NB4 (cell line): Measurements from ENCODE around the gene TAGLN2.

Experiments
- DNase-seq: peaks from one replicate; pipeline ENCODE4 v3.0.0; 2010; ENCODE audit warnings: low read depth
- H3K4me3 ChIP-seq: one replicate; pipeline ENCODE4 v1.5.1; 2011; ENCODE audit warnings: mild to moderate bottlenecking, low read depth, low read length, moderate library complexity
- MYC ChIP-seq: IDR thresholded peaks from 2 replicates; pipeline ENCODE4 v1.6.1; 2011; ENCODE audit warnings: low read depth, low read length
- POLR2A ChIP-seq: IDR thresholded peaks from 2 replicates; pipeline ENCODE4 v1.6.1; 2011; ENCODE audit warnings: mild to moderate bottlenecking; ENCODE audit not compliant: insufficient read length; ENCODE audit errors: extremely low read depth
- TF ChIP-seq, protein P1 (sequence below): IDR thresholded peaks from one replicate; pipeline ENCODE4 v1.5.1; 2012; ENCODE audit warnings: low read depth, low read length
- TF ChIP-seq, protein P2 (sequence below): IDR thresholded peaks from 2 replicates; pipeline ENCODE4 v1.6.1; 2011; ENCODE audit warnings: low read depth, low read length

Gene TAGLN2

DNA sequence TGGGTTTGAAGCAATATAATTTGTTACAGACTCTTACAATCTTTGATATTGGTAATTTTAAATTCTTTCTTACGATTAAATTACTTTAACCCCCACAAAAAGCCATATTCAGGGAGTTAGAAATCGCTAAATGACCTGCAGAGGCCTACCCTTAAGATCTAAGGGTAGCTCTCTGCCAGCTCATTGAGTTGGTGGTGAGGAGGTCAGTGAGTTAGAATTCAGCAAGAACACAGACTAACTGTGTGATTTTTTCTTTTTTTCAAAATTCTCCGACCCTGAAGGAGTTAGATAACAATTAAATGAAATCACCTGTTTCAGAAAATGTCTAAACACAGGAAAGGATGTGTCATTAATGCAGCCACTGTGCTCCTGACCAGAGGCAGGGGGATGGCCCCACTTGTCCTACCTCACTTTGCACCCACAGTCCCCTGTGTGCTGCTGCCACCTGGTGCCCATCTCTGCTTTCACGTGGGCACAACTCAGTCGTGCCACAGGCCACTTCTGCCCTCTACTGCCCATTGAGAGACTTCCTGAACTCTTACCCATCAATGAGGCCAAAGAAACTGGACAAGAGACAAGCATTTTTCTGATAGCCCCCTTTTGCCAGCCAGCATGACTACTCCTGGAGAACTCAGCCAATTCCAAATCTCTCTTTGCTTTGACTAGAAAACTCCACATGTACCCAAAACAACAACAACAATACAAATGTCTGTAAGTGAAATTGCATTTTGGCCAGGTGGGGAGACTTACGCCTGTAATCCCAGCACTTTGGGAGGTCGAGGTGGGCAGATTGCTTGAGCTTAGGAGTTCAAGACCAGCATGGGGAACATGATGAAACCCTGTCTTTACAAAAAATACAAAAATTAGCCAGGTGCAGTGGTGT is 33.8 kb downstream of the TAGLN2 start:
- TF ChIP-seq, protein P1, sequence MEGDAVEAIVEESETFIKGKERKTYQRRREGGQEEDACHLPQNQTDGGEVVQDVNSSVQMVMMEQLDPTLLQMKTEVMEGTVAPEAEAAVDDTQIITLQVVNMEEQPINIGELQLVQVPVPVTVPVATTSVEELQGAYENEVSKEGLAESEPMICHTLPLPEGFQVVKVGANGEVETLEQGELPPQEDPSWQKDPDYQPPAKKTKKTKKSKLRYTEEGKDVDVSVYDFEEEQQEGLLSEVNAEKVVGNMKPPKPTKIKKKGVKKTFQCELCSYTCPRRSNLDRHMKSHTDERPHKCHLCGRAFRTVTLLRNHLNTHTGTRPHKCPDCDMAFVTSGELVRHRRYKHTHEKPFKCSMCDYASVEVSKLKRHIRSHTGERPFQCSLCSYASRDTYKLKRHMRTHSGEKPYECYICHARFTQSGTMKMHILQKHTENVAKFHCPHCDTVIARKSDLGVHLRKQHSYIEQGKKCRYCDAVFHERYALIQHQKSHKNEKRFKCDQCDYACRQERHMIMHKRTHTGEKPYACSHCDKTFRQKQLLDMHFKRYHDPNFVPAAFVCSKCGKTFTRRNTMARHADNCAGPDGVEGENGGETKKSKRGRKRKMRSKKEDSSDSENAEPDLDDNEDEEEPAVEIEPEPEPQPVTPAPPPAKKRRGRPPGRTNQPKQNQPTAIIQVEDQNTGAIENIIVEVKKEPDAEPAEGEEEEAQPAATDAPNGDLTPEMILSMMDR: peak; percentile 93
- TF ChIP-seq, protein P2, sequence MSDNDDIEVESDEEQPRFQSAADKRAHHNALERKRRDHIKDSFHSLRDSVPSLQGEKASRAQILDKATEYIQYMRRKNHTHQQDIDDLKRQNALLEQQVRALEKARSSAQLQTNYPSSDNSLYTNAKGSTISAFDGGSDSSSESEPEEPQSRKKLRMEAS: peak; percentile 88
- no peak for TF ChIP-seq POLR2A
- peak; percentile 75 for TF ChIP-seq MYC

DNA sequence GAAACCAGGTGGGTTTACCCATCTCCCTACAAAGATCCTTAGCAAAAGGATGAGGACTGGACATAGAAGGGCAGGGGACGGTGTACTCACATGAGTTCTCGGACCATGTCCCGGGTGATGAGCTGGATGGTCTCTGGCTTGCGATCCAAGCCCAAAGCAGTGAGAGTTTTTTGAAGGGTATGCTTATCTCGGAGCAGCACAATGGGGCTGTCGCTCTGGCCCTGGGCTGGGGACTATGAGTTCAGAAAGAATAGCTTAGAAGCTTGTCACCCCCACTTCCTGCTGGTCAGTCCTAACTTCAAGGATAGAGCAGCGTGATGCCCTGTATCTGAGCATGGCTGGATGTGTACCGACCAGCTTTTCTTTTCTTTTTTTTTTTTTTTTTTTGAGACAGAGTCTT is 34.9 kb downstream of the TAGLN2 start:
- TF ChIP-seq, protein P1: no peak
- TF ChIP-seq, protein P2: no peak
- TF ChIP-seq POLR2A (no peak), MYC (no peak)
- no peak overlapping the region for H3K4me3 ChIP-seq
- no peak for DNase-seq

More for the DNA sequence above, 33.8 kb downstream of the TAGLN2 start:
- no peak overlapping the region for H3K4me3 ChIP-seq
- DNase-seq: peak; percentile 89

DNA sequence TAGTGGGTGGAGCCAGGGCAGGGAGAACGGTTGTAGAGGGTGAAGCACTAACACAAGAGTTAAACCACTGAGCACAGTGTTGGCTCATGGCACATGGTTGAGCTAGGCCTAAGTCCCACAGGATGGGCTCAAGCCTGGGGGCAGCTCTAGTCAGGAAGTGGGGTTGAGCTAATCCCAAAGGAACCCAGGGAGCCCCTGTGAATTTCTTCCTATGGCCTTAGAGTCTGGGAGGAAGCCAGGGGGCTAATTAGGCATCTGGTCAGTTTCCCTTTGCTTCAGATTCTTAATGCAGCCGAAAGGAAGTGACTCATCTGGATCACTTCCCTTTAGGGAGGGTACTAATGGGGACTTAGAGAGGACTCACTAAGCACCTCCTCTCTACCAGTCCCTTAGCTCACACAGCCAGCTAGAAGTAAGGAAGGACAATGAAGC is 35.5 kb downstream of the TAGLN2 start:
- no peak overlapping the region for H3K4me3 ChIP-seq
- TF ChIP-seq, protein P1: no peak
- peak; percentile 43; the same call in 1 of the 2 replicates for TF ChIP-seq MYC
- peak; percentile 91 for DNase-seq

DNA sequence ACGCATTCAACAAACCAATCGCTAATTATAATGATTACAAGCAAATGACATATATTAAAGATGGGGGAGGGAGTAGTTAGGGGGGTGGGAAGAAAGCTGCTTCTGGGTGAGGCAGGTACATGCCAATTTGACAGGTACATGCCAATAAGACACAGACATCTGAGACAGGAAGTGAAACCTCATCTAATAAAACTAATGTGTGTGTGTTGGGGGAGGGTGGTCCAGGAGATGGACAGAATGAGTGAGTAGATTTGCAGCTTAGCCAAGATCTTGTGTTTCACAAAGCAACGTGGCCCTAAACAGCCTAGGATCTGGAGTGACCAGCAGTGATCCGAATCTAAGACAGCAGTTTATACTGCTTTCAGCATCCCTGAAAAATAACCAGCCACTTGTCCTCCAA is 36.1 kb downstream of the TAGLN2 start:
- TF ChIP-seq POLR2A (no peak), MYC (no peak)
- TF ChIP-seq, protein P1: no peak
- TF ChIP-seq, protein P2: no peak
- no peak overlapping the region for H3K4me3 ChIP-seq
- peak; percentile 19 for DNase-seq

DNA sequence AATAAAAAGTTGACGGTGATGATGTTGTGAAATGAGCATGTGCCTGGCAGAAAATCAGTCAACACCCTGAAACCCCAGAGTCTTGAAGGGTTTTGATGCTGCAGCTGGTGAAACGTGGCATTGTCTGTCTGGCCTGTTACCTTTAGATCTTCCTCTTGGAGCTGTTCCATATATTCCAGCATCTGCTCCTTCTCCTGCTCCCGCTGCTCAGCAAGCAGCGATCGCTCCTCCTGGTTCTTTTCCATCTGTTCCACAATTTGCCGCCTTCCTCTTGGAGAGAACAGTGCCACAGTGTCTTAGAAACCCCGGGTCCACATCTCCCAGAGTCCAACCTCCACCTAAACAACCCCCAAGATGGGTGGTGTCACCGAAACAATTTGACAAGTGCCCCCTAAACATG is 41.0 kb downstream of the TAGLN2 start:
- H3K4me3 ChIP-seq: no peak overlapping the region
- TF ChIP-seq, protein P1: no peak
- TF ChIP-seq, protein P2: no peak
- TF ChIP-seq POLR2A: no peak
- no peak for TF ChIP-seq MYC
- no peak for DNase-seq
